Keratinocyte (primary cell): ENCODE data around the gene OPN1LW. TPM values are rescaled to one million over a fixed set of nuclear protein-coding genes. Genes with fewer than 3 reads are reported as not detected.
"Not testable (repeated sequence)": the region's sequence is repeated elsewhere in the genome, so short reads cannot be mapped to it uniquely, and the experiment has no call there.

ENCODE experiments used
- DNase-seq: peaks from one replicate; pipeline ENCODE4 v3.0.0-alpha.2; 2011; ENCODE audit warnings: low read depth, missing footprints, low spot score
- FAIRE-seq: peaks from 2 replicates; lab custom pipeline; 2011; peaks lifted over from hg19 to GRCh38; lab: Jason Lieb, UNC
- H2AFZ ChIP-seq: 2 replicates; pipeline ENCODE4 v1.6.0; 2012; ENCODE audit warnings: low read length, control low read depth, inconsistent platforms; ENCODE audit not compliant: control insufficient read depth
- H3K27ac ChIP-seq: 2 replicates; pipeline ENCODE4 v1.5.1; 2011; ENCODE audit warnings: low read length; ENCODE audit not compliant: control insufficient read depth, insufficient read depth
- H3K27me3 ChIP-seq: 3 replicates; pipeline ENCODE4 v1.6.0; 2011; ENCODE audit warnings: low read length; ENCODE audit not compliant: control insufficient read depth, insufficient read depth; ENCODE audit errors: extremely low read depth
- H3K36me3 ChIP-seq, 2 experiments: 2 replicates in 1 of 2; 3 replicates in 1 of 2; pipeline ENCODE4 v1.5.1; 2011; ENCODE audit warnings: low read length in 2 of 2, mild to moderate bottlenecking in 1 of 2; ENCODE audit not compliant: control insufficient read depth in 2 of 2, insufficient read depth in 2 of 2; ENCODE audit errors: extremely low read depth in 1 of 2
- H3K4me1 ChIP-seq: 3 replicates; pipeline ENCODE4 v1.5.1; 2011; ENCODE audit warnings: low read length; ENCODE audit not compliant: control insufficient read depth, insufficient read depth; ENCODE audit errors: extremely low read depth
- H3K4me2 ChIP-seq: 3 replicates; pipeline ENCODE4 v1.6.0; 2011; ENCODE audit warnings: low read depth, low read length; ENCODE audit not compliant: control insufficient read depth, insufficient read depth; ENCODE audit errors: extremely low read depth
- H3K4me3 ChIP-seq, 3 experiments: fragments of 200-600 bp in 1 of 3; sonication (generic) in 1 of 3; 2 replicates in 2 of 3; 3 replicates in 1 of 3; pipeline ENCODE4 v1.5.1; 2011 to 2016; ENCODE audit warnings: low read length in 3 of 3, mild to moderate bottlenecking in 3 of 3, control low read depth in 2 of 3, inconsistent platforms in 1 of 3, low read depth in 1 of 3, mixed read lengths in 1 of 3, mixed run types in 1 of 3, moderate library complexity in 1 of 3; ENCODE audit not compliant: control insufficient read depth in 2 of 3, insufficient read depth in 2 of 3; ENCODE audit errors: extremely low read depth in 1 of 3
- H3K79me2 ChIP-seq: 2 replicates; pipeline ENCODE4 v1.6.0; 2012; ENCODE audit warnings: low read length; ENCODE audit not compliant: control insufficient read depth, insufficient read depth
- H3K9ac ChIP-seq: 3 replicates; pipeline ENCODE4 v1.6.0; 2011; ENCODE audit warnings: low read length; ENCODE audit not compliant: control insufficient read depth, insufficient read depth; ENCODE audit errors: extremely low read depth
- H3K9me1 ChIP-seq: 3 replicates; pipeline ENCODE4 v1.6.0; 2011; ENCODE audit warnings: low read length; ENCODE audit not compliant: control insufficient read depth, insufficient read depth; ENCODE audit errors: extremely low read depth
- H3K9me3 ChIP-seq: 2 replicates; pipeline ENCODE4 v1.5.1; 2012; ENCODE audit warnings: low read depth, low read length; ENCODE audit not compliant: control insufficient read depth
- H4K20me1 ChIP-seq: 3 replicates; pipeline ENCODE4 v1.6.0; 2011; ENCODE audit warnings: low read length; ENCODE audit not compliant: control insufficient read depth, insufficient read depth; ENCODE audit errors: extremely low read depth
- dilution Hi-C: fragments of 300-500 bp; cut with MboI; formaldehyde crosslinking; loops from one replicate; pipeline ENCODE4 v1.7.0; 2020; ENCODE audit warnings: low sequenced_read_pairs; ENCODE audit not compliant: extremely low pct_ligation_motif_present
- polyA plus RNA-seq, 5 experiments: library from polyadenylated mRNA; depleted of rRNA in 3 of 5; stranded (reverse) in 3 of 5; stranded (forward) in 1 of 5; unstranded in 1 of 5; fragments of >200 nt; gene quantifications; 1 replicate in 1 of 5; 2 replicates in 3 of 5; 3 replicates in 1 of 5; pipeline versions ENCODE4 v1.2.1 to v1.2.3, GENCODE V29; 2011 to 2012; ENCODE audit warnings: missing spikeins in 2 of 5, low read depth in 1 of 5, low replicate concordance in 1 of 5

OPN1LW gene
- polyA plus RNA-seq, 1 donor (not counting 4 experiments of a cell fraction or from before 2014, with no cell fraction given): not detected

GRCh38 chrX:154159345-154159744 lies 15.3 kb downstream of the OPN1LW start:
- H3K4me2 ChIP-seq, H3K9me3 ChIP-seq, H3K27me3 ChIP-seq, H3K9me1 ChIP-seq, DNase-seq, H3K9ac ChIP-seq, FAIRE-seq, H3K27ac ChIP-seq, H3K79me2 ChIP-seq, H3K4me1 ChIP-seq, H3K4me3 ChIP-seq, H4K20me1 ChIP-seq, dilution Hi-C loops, H2AFZ ChIP-seq, H3K36me3 ChIP-seq: not testable (repeated sequence)

- H3K4me2 ChIP-seq, DNase-seq, H3K9ac ChIP-seq, H3K79me2 ChIP-seq, H3K36me3 ChIP-seq, H3K9me1 ChIP-seq, H3K27me3 ChIP-seq, H3K4me1 ChIP-seq, FAIRE-seq, H4K20me1 ChIP-seq, H3K27ac ChIP-seq, dilution Hi-C loops, H3K9me3 ChIP-seq, H2AFZ ChIP-seq, H3K4me3 ChIP-seq: not testable (repeated sequence)
Measured at GRCh38 chrX:154164902-154165301, 20.9 kb downstream of the OPN1LW start.

- DNase-seq, H3K79me2 ChIP-seq, H3K4me3 ChIP-seq, H3K4me2 ChIP-seq, H3K9me3 ChIP-seq, H3K27ac ChIP-seq, FAIRE-seq, H3K36me3 ChIP-seq, dilution Hi-C loops, H3K9ac ChIP-seq, H2AFZ ChIP-seq, H3K27me3 ChIP-seq, H3K9me1 ChIP-seq, H4K20me1 ChIP-seq, H3K4me1 ChIP-seq: not testable (repeated sequence)
Measured at GRCh38 chrX:154168384-154168783, 24.3 kb downstream of the OPN1LW start.

GRCh38 chrX:154172535-154172943 lies 28.5 kb downstream of the OPN1LW start:
- dilution Hi-C loops: not testable (repeated sequence)

GRCh38 chrX:154174356-154174755 lies 30.3 kb downstream of the OPN1LW start:
- H3K9me1 ChIP-seq, H3K36me3 ChIP-seq, H3K4me3 ChIP-seq, H4K20me1 ChIP-seq, H3K79me2 ChIP-seq, H3K27me3 ChIP-seq, DNase-seq, H2AFZ ChIP-seq, H3K27ac ChIP-seq, H3K9ac ChIP-seq, H3K4me1 ChIP-seq, dilution Hi-C loops, H3K4me2 ChIP-seq, FAIRE-seq, H3K9me3 ChIP-seq: not testable (repeated sequence)

More at GRCh38 chrX:154172535-154172943, 28.5 kb downstream of the OPN1LW start:
- FAIRE-seq, DNase-seq, H3K4me3 ChIP-seq, H3K36me3 ChIP-seq, H3K4me2 ChIP-seq, H3K4me1 ChIP-seq, H3K79me2 ChIP-seq, H3K27ac ChIP-seq, H2AFZ ChIP-seq, H4K20me1 ChIP-seq, H3K9me1 ChIP-seq, H3K9ac ChIP-seq, H3K9me3 ChIP-seq, H3K27me3 ChIP-seq: not testable (repeated sequence)
